A549 (cell line): ENCODE results near the gene STAT5B. TPM values are rescaled to one million over a fixed set of nuclear protein-coding genes. Genes with fewer than 3 reads are reported as not detected.

ENCODE experiments used
- ATAC-seq, 2 experiments: fragments of 200-7000 bp in 1 of 2; fragments of >200 bp in 1 of 2; cut with Nextera tagmentation in 1 of 2; cut with Tn5 transposase in 1 of 2; 3 replicates each; pipeline versions ENCODE4 v1.8.0 to v1.9.1; 2018 to 2020; ENCODE audit warnings: mild to moderate bottlenecking in 1 of 2, moderate library complexity in 1 of 2
- CTCF ChIA-PET: fragments of 300-600 bp; sonication (Branson Sonifier 250); formaldehyde crosslinking; extraction: SDS; loops from one replicate; lab custom pipeline; 2021; ENCODE audit warnings: antibody characterized with exemption, inconsistent platforms; lab: Yijun Ruan, JAX
- POLR2A ChIA-PET: fragments of 350-600 bp; formaldehyde crosslinking; extraction: SDS; loops from one replicate; lab custom pipeline; 2021; ENCODE audit warnings: antibody characterized with exemption, inconsistent platforms; lab: Yijun Ruan, JAX
- DNase-seq, 2 experiments: peaks; one replicate each; pipeline versions ENCODE4 v3.0.0 to v3.0.0-alpha.2; 2011 to 2016; ENCODE audit warnings: low read depth in 1 of 2, low spot score in 1 of 2
- FAIRE-seq: peaks from 2 replicates; lab custom pipeline; 2011; peaks lifted over from hg19 to GRCh38; lab: Jason Lieb, UNC
- H3K27ac ChIP-seq, 2 experiments: fragments of >200 bp; sonication (Bioruptor Twin); formaldehyde crosslinking; 3 replicates each; pipeline ENCODE4 v1.5.1; 2016 to 2017
- H3K4me1 ChIP-seq: fragments of >200 bp; sonication (Bioruptor Twin); formaldehyde crosslinking; 3 replicates; pipeline ENCODE4 v1.6.1; 2016
- H3K4me2 ChIP-seq: fragments of >200 bp; sonication (Bioruptor Twin); formaldehyde crosslinking; 3 replicates; pipeline ENCODE4 v1.6.1; 2016
- H3K4me3 ChIP-seq: fragments of >200 bp; sonication (Bioruptor Twin); formaldehyde crosslinking; 3 replicates; pipeline ENCODE4 v1.5.1; 2016
- H3K9me3 ChIP-seq: fragments of >200 bp; sonication (Bioruptor Twin); formaldehyde crosslinking; 3 replicates; pipeline ENCODE4 v1.6.1; 2016
- CEBPB ChIP-seq, 2 experiments: fragments of >200 bp in 1 of 2; sonication (Bioruptor Twin) in 1 of 2; formaldehyde crosslinking in 1 of 2; IDR thresholded peaks; 2 replicates each; pipeline ENCODE4 v1.6.1; 2012 to 2016
- EHF ChIP-seq: fragments of 250-450 bp; sonication (Bioruptor Pico); IDR thresholded peaks from 2 replicates; pipeline ENCODE4 v1.5.0; 2020; ENCODE audit warnings: mild to moderate bottlenecking
- HOXA7 ChIP-seq: fragments of 250-450 bp; sonication (Bioruptor Pico); IDR thresholded peaks from 2 replicates; pipeline ENCODE4 v1.5.0; 2020; ENCODE audit warnings: mild to moderate bottlenecking, moderate library complexity
- POLR2AphosphoS2 ChIP-seq: conservative IDR thresholded peaks from 2 replicates; pipeline ENCODE4 v1.6.1; 2012; ENCODE audit warnings: low read length, improper control_type of control experiment, inconsistent platforms
- TP53 ChIP-seq: fragments of 250-450 bp; sonication (Bioruptor Pico); IDR thresholded peaks from 2 replicates; pipeline ENCODE4 v1.5.0; 2021; ENCODE audit warnings: mild to moderate bottlenecking, moderate library complexity
- WGBS: methylation state at CpG from one replicate; pipeline ENCODE4 v1.1.6; 2017; ENCODE audit errors: missing lambda C conversion rate; 5-methylcytosine and 5-hydroxymethylcytosine counted together
- polyA plus RNA-seq, 4 experiments: library from polyadenylated mRNA; depleted of rRNA in 3 of 4; stranded (reverse); fragments of >200 nt; fragmentation: RNase III in 1 of 4; extraction: RNeasy Plus Mini Kit Qiagen cat#74134 plus additional on column Dnase treatment in 1 of 4; gene quantifications; 2 replicates in 3 of 4; 3 replicates in 1 of 4; pipeline ENCODE4 v1.2.3, GENCODE V29; 2011 to 2017
- TF ChIP-seq, protein P1 (sequence below): fragments of >200 bp; sonication (Bioruptor Twin); formaldehyde crosslinking; IDR thresholded peaks from 2 replicates; pipeline ENCODE4 v1.6.1; 2016
- TF ChIP-seq, protein P2 (sequence below): fragments of 200-600 bp; sonication (generic); IDR thresholded peaks from 2 replicates; pipeline ENCODE4 v1.6.1; 2016; ENCODE audit warnings: antibody characterized with exemption, mild to moderate bottlenecking, moderate library complexity

The STAT5B gene
- polyA plus RNA-seq, 2 of the 4 experiments (the other 2 are of a cell fraction): 31.2 to 37.6 TPM

DNA sequence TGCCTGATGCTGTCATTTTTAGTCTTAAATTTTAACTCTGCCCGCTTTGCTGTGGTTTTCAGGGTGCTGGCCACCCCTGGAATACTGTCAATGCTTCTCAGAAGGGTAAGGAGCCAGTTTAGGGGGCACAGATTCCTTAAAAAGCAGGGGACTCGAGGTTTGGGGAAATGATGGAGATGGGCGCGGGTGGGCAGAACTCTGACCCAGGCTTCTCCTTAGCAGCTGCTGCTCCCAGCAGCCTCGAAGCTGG lies 35.8 kb upstream of the STAT5B start:
- H3K9me3 ChIP-seq: no peaks in the 10 kb centered on the region
- ChIA-PET CTCF (interaction anchor here (0.6 to 31.0 kb wide), 50 partner anchors 9 to 351 kb away, joined by 3 to 1360 read pairs (median 6); partner anchors contain the start of genes CAVIN1, NAGLU, STAT3 and STAT5A), POLR2A (interaction anchor here (1.0 to 1.9 kb wide), 2 partner anchors 35 to 111 kb away, joined by 3 to 6 read pairs; partner anchors contain the start of gene CAVIN1)
- DNase-seq (no peak), ATAC-seq (no peak), FAIRE-seq (no peak)
- peak overlapping the region; percentile 64; the same call in 2 of the 3 replicates for H3K4me2 ChIP-seq
- no peak overlapping the region for H3K4me3 ChIP-seq
- peak overlapping the region in 1 of 2 experiments; percentile 76; a peak in 3 of 6 replicates for H3K27ac ChIP-seq
- 0 out of 2 replicates have a peak, but pooled peaks have one; percentile 36 for TF ChIP-seq EHF (CRISPR knock-in tag)
- TF ChIP-seq, protein P1, sequence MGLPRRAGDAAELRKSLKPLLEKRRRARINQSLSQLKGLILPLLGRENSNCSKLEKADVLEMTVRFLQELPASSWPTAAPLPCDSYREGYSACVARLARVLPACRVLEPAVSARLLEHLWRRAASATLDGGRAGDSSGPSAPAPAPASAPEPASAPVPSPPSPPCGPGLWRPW: no peak
- peaks cover 13% of the 10 kb centered on the region for H3K4me1 ChIP-seq
- 55% methylated on average over 5 of the region's 5 CpGs for WGBS

DNA sequence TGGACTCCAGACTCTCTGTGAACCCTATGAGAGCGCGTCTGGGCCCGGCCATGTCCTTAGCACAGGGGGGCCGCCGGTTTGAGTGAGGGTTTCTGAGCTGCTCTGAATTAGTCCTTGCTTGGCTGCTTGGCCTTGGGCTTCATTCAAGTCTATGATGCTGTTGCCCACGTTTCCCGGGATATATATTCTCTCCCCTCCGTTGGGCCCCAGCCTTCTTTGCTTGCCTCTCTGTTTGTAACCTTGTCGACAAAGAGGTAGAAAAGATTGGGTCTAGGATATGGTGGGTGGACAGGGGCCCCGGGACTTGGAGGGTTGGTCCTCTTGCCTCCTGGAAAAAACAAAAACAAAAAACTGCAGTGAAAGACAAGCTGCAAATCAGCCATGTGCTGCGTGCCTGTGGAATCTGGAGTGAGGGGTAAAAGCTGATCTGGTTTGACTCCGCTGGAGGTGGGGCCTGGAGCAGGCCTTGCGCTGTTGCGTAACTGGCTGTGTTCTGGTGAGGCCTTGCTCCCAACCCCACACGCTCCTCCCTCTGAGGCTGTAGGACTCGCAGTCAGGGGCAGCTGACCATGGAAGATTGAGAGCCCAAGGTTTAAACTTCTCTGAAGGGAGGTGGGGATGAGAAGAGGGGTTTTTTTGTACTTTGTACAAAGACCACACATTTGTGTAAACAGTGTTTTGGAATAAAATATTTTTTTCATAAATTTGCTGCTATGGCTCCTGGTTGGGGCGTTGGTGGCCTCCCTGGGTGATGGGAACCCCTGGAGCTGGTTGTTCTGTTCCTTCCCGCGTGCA lies 35.2 kb upstream of the STAT5B start:
- FAIRE-seq (no peak), DNase-seq (no peak), ATAC-seq (peak in 1 of 2 experiments; percentile 8; a peak in 1 of 6 replicates)
- TF ChIP-seq CEBPB (IDR thresholded peaks at IDR 0.05) (peak; percentile 54 to 85; a peak in 3 of 4 replicates), HOXA7 (CRISPR knock-in tag) (no peak)
- CTCF ChIA-PET: interaction anchor here (0.6 to 31.0 kb wide), 47 partner anchors 9 to 351 kb away, joined by 3 to 1360 read pairs (median 5); partner anchors contain the start of genes CAVIN1, NAGLU and STAT3
- Histone ChIP-seq H3K9me3 (no peaks in the 10 kb centered on the region), H3K4me3 (no peak overlapping the region), H3K27ac (peak overlapping the region in 1 of 2 experiments; percentile 76; a peak in 1 of 6 replicates), H3K4me2 (no peak overlapping the region; the same call in 2 of the 3 replicates), H3K4me1 (peaks cover 13% of the 10 kb centered on the region)
- POLR2A ChIA-PET: interaction anchor here (1.0 to 1.9 kb wide), 2 partner anchors 34 to 111 kb away, joined by 3 to 6 read pairs; partner anchors contain the start of gene CAVIN1
- 94% methylated on average over 19 of the region's 19 CpGs for WGBS

DNA sequence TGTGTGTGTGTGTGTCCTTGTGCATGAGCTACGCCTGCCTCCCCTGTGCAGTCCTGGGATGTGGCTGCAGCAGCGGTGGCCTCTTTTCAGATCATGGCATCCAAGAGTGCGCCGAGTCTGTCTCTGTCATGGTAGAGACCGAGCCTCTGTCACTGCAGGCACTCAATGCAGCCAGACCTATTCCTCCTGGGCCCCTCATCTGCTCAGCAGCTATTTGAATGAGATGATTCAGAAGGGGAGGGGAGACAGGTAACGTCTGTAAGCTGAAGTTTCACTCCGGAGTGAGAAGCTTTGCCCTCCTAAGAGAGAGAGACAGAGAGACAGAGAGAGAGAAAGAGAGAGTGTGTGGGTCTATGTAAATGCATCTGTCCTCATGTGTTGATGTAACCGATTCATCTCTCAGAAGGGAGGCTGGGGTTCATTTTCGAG lies 34.6 kb upstream of the STAT5B start:
- CTCF ChIA-PET: interaction anchor here (0.6 to 31.0 kb wide), 19 partner anchors 8 to 217 kb away, joined by 3 to 1360 read pairs (median 8); partner anchors contain the start of genes CAVIN1 and STAT3
- peak; percentile 49 for FAIRE-seq
- POLR2A ChIA-PET: no interaction called here

DNA sequence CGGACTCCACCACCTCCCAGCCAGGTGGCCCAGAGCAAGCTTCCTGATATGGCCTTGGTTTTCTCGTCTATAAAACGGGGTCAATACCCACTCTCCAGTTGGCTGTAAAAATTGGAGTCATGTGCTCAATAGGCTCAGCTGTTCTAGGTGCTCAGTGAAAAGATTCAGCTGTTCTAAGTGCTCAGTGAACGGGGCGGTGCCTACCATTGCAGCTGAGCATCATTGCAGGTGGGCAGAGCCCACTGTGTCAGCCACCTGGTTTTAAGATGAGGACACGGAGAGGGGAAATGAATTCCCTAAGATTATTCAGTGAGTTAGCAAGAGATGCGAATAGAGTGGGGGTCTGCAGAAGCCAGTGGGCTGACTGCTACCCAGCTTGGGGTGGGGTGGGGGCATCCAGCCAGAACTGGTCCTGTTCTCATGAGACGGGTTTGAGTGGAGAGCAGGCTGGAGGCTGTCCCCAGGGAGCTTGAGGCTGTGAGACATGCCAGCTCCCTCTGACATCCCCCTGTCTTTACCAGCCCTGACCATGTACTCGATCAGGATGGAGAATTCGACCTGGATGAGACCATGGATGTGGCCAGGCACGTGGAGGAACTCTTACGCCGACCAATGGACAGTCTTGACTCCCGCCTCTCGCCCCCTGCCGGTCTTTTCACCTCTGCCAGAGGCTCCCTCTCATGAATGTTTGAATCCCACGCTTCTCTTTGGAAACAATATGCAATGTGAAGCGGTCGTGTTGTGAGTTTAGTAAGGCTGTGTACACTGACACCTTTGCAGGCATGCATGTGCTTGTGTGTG lies 34.0 kb upstream of the STAT5B start:
- H3K4me1 ChIP-seq: peaks cover 13% of the 10 kb centered on the region
- FAIRE-seq (no peak), DNase-seq (no peak)
- CTCF ChIA-PET: interaction anchor here (0.5 to 31.0 kb wide), 24 partner anchors 7 to 347 kb away, joined by 3 to 1360 read pairs (median 8); partner anchors contain the start of genes CAVIN1 and STAT3
- no peak overlapping the region for H3K4me2 ChIP-seq
- H3K27ac ChIP-seq: no peak overlapping the region
- POLR2A ChIA-PET: interaction anchor here (1.3 kb wide), 1 partner anchor 113 kb away, joined by 4 read pairs; the partner anchor contains the start of gene CAVIN1
- no peaks in the 10 kb centered on the region for H3K9me3 ChIP-seq
- 90% methylated on average over 19 of the region's 19 CpGs for WGBS
- TF ChIP-seq POLR2AphosphoS2: 0 out of 2 replicates have a peak, but pooled peaks have one; percentile 7
- TF ChIP-seq, protein P2, sequence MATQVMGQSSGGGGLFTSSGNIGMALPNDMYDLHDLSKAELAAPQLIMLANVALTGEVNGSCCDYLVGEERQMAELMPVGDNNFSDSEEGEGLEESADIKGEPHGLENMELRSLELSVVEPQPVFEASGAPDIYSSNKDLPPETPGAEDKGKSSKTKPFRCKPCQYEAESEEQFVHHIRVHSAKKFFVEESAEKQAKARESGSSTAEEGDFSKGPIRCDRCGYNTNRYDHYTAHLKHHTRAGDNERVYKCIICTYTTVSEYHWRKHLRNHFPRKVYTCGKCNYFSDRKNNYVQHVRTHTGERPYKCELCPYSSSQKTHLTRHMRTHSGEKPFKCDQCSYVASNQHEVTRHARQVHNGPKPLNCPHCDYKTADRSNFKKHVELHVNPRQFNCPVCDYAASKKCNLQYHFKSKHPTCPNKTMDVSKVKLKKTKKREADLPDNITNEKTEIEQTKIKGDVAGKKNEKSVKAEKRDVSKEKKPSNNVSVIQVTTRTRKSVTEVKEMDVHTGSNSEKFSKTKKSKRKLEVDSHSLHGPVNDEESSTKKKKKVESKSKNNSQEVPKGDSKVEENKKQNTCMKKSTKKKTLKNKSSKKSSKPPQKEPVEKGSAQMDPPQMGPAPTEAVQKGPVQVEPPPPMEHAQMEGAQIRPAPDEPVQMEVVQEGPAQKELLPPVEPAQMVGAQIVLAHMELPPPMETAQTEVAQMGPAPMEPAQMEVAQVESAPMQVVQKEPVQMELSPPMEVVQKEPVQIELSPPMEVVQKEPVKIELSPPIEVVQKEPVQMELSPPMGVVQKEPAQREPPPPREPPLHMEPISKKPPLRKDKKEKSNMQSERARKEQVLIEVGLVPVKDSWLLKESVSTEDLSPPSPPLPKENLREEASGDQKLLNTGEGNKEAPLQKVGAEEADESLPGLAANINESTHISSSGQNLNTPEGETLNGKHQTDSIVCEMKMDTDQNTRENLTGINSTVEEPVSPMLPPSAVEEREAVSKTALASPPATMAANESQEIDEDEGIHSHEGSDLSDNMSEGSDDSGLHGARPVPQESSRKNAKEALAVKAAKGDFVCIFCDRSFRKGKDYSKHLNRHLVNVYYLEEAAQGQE: no peak
- TF ChIP-seq, all 56 proteins: peak for 1
- no peak for ATAC-seq
- H3K4me3 ChIP-seq: no peak overlapping the region

More for the DNA sequence above, 34.6 kb upstream of the STAT5B start:
- TF ChIP-seq TP53: no peak
- 0 out of 2 replicates have a peak, but pooled peaks have one; percentile 7 for TF ChIP-seq POLR2AphosphoS2
- no peak for ATAC-seq
- peaks cover 13% of the 10 kb centered on the region for H3K4me1 ChIP-seq
- WGBS: 85% methylated on average over 9 of the region's 9 CpGs
- no peak overlapping the region for H3K4me2 ChIP-seq
- no peak overlapping the region for H3K27ac ChIP-seq
- DNase-seq: no peak
- no peaks in the 10 kb centered on the region for H3K9me3 ChIP-seq
- H3K4me3 ChIP-seq: no peak overlapping the region
